Type B pancreatic cell (in vitro differentiated cells): ENCODE measurements around the gene LEF1. TPM values are rescaled to one million over a fixed set of nuclear protein-coding genes. Genes with fewer than 3 reads are reported as not detected.

Experiments
- DNase-seq: peaks from one replicate; pipeline ENCODE4 v3.0.0; 2021; ENCODE audit warnings: mixed read lengths; ENCODE audit not compliant: unreplicated experiment; ENCODE audit errors: extremely low spot score
- H3K27ac Mint-ChIP-seq: 2 replicates; pipeline ENCODE4 v1.8.0; 2021; ENCODE audit warnings: mild to moderate bottlenecking, mixed read lengths
- H3K27me3 Mint-ChIP-seq: 2 replicates; pipeline ENCODE4 v1.8.0; 2021; ENCODE audit warnings: mixed read lengths
- H3K36me3 Mint-ChIP-seq: 2 replicates; pipeline ENCODE4 v1.8.0; 2021; ENCODE audit warnings: mixed read lengths
- H3K4me1 Mint-ChIP-seq: one replicate; pipeline ENCODE4 v1.8.0; 2021; ENCODE audit warnings: mixed read lengths; ENCODE audit not compliant: unreplicated experiment
- H3K4me3 Mint-ChIP-seq: 2 replicates; pipeline ENCODE4 v1.8.0; 2021; ENCODE audit warnings: mild to moderate bottlenecking, mixed read lengths
- H3K9me3 Mint-ChIP-seq: 2 replicates; pipeline ENCODE4 v1.8.0; 2021; ENCODE audit warnings: mixed read lengths
- CTCF ChIP-seq: fragments of 200-600 bp; sonication (generic); conservative IDR thresholded peaks from 2 replicates; pipeline ENCODE4 v1.5.0; 2021; ENCODE audit warnings: antibody characterized with exemption, mild to moderate bottlenecking
- total RNA-seq: library from RNA; stranded (reverse); gene quantifications from 2 replicates; pipeline ENCODE4 v1.2.1, GENCODE V29; 2021; ENCODE audit warnings: low replicate concordance

LEF1 gene
- total RNA-seq, 1 donor from 2014 or later: 66.1 TPM

GRCh38 chr4:108159845-108160244, 8.9 kb downstream of the LEF1 start:
- H3K4me1 Mint-ChIP-seq: peaks cover 32% of the 10 kb centered on the region
- peaks cover 51% of the 10 kb centered on the region for H3K27me3 Mint-ChIP-seq
- no peak for TF ChIP-seq CTCF
- H3K27ac Mint-ChIP-seq: no peak overlapping the region
- no peak for DNase-seq
- no peak overlapping the region for H3K4me3 Mint-ChIP-seq
- no peaks in the 10 kb centered on the region for H3K9me3 Mint-ChIP-seq
- peaks cover 15% of the 10 kb centered on the region for H3K36me3 Mint-ChIP-seq

GRCh38 chr4:108157655-108158054, 11.1 kb downstream of the LEF1 start:
- H3K4me3 Mint-ChIP-seq: no peak overlapping the region
- no peaks in the 10 kb centered on the region for H3K9me3 Mint-ChIP-seq
- peaks cover 23% of the 10 kb centered on the region for H3K4me1 Mint-ChIP-seq
- H3K27ac Mint-ChIP-seq: no peak overlapping the region
- H3K27me3 Mint-ChIP-seq: peaks cover 38% of the 10 kb centered on the region
- DNase-seq: no peak
- no peak for TF ChIP-seq CTCF
- H3K36me3 Mint-ChIP-seq: peaks cover 12% of the 10 kb centered on the region

- Mint-ChIP-seq H3K27me3 (peaks cover 33% of the 10 kb centered on the region), H3K27ac (no peak overlapping the region), H3K4me3 (no peak overlapping the region)
Observed at GRCh38 chr4:108156391-108156790, 12.3 kb downstream of the LEF1 start.

GRCh38 chr4:108155373-108155772, 13.4 kb downstream of the LEF1 start:
- Mint-ChIP-seq H3K9me3 (peaks cover 4% of the 10 kb centered on the region), H3K27ac (no peak overlapping the region), H3K4me1 (peaks cover 12% of the 10 kb centered on the region), H3K36me3 (peaks cover 19% of the 10 kb centered on the region), H3K27me3 (peaks cover 26% of the 10 kb centered on the region), H3K4me3 (no peak overlapping the region)
- no peak for DNase-seq
- peak; percentile 33 for TF ChIP-seq CTCF

More at GRCh38 chr4:108156391-108156790, 12.3 kb downstream of the LEF1 start:
- peaks cover 12% of the 10 kb centered on the region for H3K36me3 Mint-ChIP-seq
- no peak for TF ChIP-seq CTCF
- peaks cover 4% of the 10 kb centered on the region for H3K9me3 Mint-ChIP-seq
- no peak for DNase-seq
- H3K4me1 Mint-ChIP-seq: peaks cover 16% of the 10 kb centered on the region

- peaks cover 12% of the 10 kb centered on the region for H3K4me1 Mint-ChIP-seq
- H3K27me3 Mint-ChIP-seq: peaks cover 16% of the 10 kb centered on the region
- TF ChIP-seq CTCF: no peak
- no peak overlapping the region for H3K4me3 Mint-ChIP-seq
- H3K27ac Mint-ChIP-seq: no peak overlapping the region
- DNase-seq: no peak
- peaks cover 19% of the 10 kb centered on the region for H3K36me3 Mint-ChIP-seq
- H3K9me3 Mint-ChIP-seq: peaks cover 4% of the 10 kb centered on the region
Observed at GRCh38 chr4:108152980-108153379, 15.8 kb downstream of the LEF1 start.
